HCT116 (cell line): ENCODE measurements around the gene ZNF497. TPM values are rescaled to one million over a fixed set of nuclear protein-coding genes. Genes with fewer than 3 reads are reported as not detected.
A peak's percentile ranks its signal among the peaks of the same experiment; 100 is the strongest.

Experiments used
- ATAC-seq: fragments of 200-7000 bp; cut with Tn5 transposase; 2 replicates; pipeline ENCODE4 v1.9.1; 2020; ENCODE audit warnings: mild to moderate bottlenecking, moderate library complexity
- BruUV-seq: library from RNA; stranded (reverse); fragments of 400-500 nt; replicated peaks from 2 replicates; lab custom pipeline; 2021; lab: Mats Ljungman, UMichigan
- CTCF ChIA-PET: fragments of 300-600 bp; sonication (Branson Sonifier 250); formaldehyde crosslinking; loops from one replicate; lab custom pipeline; 2021; ENCODE audit warnings: antibody characterized with exemption; lab: Charles Lee
- POLR2A ChIA-PET: fragments of 300-600, 350-600 bp; sonication (Branson Sonifier 250); formaldehyde crosslinking; loops from one replicate; lab custom pipeline; 2021; ENCODE audit warnings: antibody characterized with exemption; lab: Charles Lee
- RAD21 ChIA-PET, 2 experiments: fragments of 300-600 bp; sonication (Branson Sonifier 250); formaldehyde crosslinking; loops; one replicate each; lab custom pipeline; 2023; ENCODE audit warnings: low total read pairs in 2 of 2; ENCODE audit not compliant: uncharacterized antibody in 2 of 2, unreplicated experiment in 2 of 2, low non-redundant PET in 1 of 2; lab: Charles Lee
- DNase-seq: peaks from one replicate; pipeline ENCODE4 v3.0.0-alpha.2; 2010; ENCODE audit warnings: low read depth, low spot score
- H2AFZ ChIP-seq: fragments of 200-600 bp; shearing (Covaris generic), sonication (generic); 2 replicates; pipeline ENCODE4 v1.6.1; 2017; ENCODE audit warnings: low read depth, mixed run types, mixed read lengths, antibody characterized with exemption, low read length; ENCODE audit not compliant: poor library complexity, severe bottlenecking
- H3K27ac ChIP-seq: 2 replicates; pipeline ENCODE4 v1.5.1; 2012; ENCODE audit warnings: low read depth, low read length
- H3K27me3 ChIP-seq: fragments of 200-600 bp; sonication (generic); 2 replicates; pipeline ENCODE4 v1.6.1; 2016; ENCODE audit warnings: mixed run types, low read length, mixed read lengths; ENCODE audit not compliant: insufficient read depth
- H3K36me3 ChIP-seq, 2 experiments: fragments of 200-500 bp in 1 of 2; fragments of 200-600 bp in 1 of 2; sonication (Bioruptor generic) in 1 of 2; sonication (generic) in 1 of 2; 2 replicates each; pipeline versions ENCODE4 v1.5.1 to v1.6.1; 2014 to 2016; ENCODE audit warnings: low read length in 2 of 2, inconsistent platforms in 1 of 2, mixed read lengths in 1 of 2, mixed run types in 1 of 2; ENCODE audit not compliant: insufficient read depth in 2 of 2, control insufficient read depth in 1 of 2
- H3K4me1 ChIP-seq, 2 experiments: fragments of 200-600 bp in 1 of 2; sonication (generic) in 1 of 2; 2 replicates each; pipeline versions ENCODE4 v1.5.1 to v1.6.1; 2012 to 2017; ENCODE audit warnings: low read length in 2 of 2, inconsistent platforms in 1 of 2, mild to moderate bottlenecking in 1 of 2, mixed read lengths in 1 of 2, mixed run types in 1 of 2, moderate library complexity in 1 of 2; ENCODE audit not compliant: insufficient read depth in 2 of 2, control insufficient read depth in 1 of 2
- H3K4me2 ChIP-seq: fragments of 200-600 bp; sonication (generic); 2 replicates; pipeline ENCODE4 v1.6.1; 2017; ENCODE audit warnings: mixed run types, low read length, mixed read lengths
- H3K4me3 ChIP-seq, 2 experiments: fragments of 200-600 bp in 1 of 2; sonication (generic) in 1 of 2; replicated peaks in 1 of 2; 2 replicates each; pipeline ENCODE4 v1.5.1; 2011 to 2016; ENCODE audit warnings: low read length in 2 of 2, control low read depth in 1 of 2, low read depth in 1 of 2, mild to moderate bottlenecking in 1 of 2, mixed read lengths in 1 of 2, mixed run types in 1 of 2
- H3K79me2 ChIP-seq: fragments of 200-600 bp; sonication (generic); 2 replicates; pipeline ENCODE4 v1.6.1; 2017; ENCODE audit warnings: mild to moderate bottlenecking, mixed run types, low read length, moderate library complexity, mixed read lengths; ENCODE audit not compliant: insufficient read depth
- H3K9ac ChIP-seq: fragments of 200-600 bp; sonication (generic); 2 replicates; pipeline ENCODE4 v1.6.1; 2016; ENCODE audit warnings: low read length, mixed read lengths
- H3K9me2 ChIP-seq: fragments of 200-600 bp; sonication (generic), shearing (Covaris generic); 2 replicates; pipeline ENCODE4 v1.6.1; 2017; ENCODE audit warnings: mixed run types, mild to moderate bottlenecking, moderate library complexity; ENCODE audit not compliant: insufficient read depth
- H3K9me3 ChIP-seq, 2 experiments: fragments of 200-500 bp in 1 of 2; fragments of 200-600 bp in 1 of 2; sonication (Bioruptor generic) in 1 of 2; sonication (generic) in 1 of 2; 2 replicates each; pipeline ENCODE4 v1.6.1; 2014 to 2017; ENCODE audit warnings: low read length in 2 of 2, mixed read lengths in 2 of 2, inconsistent platforms in 1 of 2, low read depth in 1 of 2, mild to moderate bottlenecking in 1 of 2, mixed run types in 1 of 2, moderate library complexity in 1 of 2; ENCODE audit not compliant: control insufficient read depth in 1 of 2, insufficient read depth in 1 of 2
- H4K20me1 ChIP-seq: fragments of 200-600 bp; sonication (generic), shearing (Covaris generic); 2 replicates; pipeline ENCODE4 v1.6.1; 2017; ENCODE audit warnings: mixed run types, mild to moderate bottlenecking, moderate library complexity; ENCODE audit not compliant: insufficient read depth
- ATF3 ChIP-seq: IDR thresholded peaks from 2 replicates; pipeline ENCODE4 v1.6.1; 2012
- CTCF ChIP-seq, 3 experiments: fragments of 200-600 bp in 1 of 3; sonication (generic) in 1 of 3; IDR thresholded peaks in 2 of 3; conservative IDR thresholded peaks in 1 of 3; 2 replicates each; pipeline ENCODE4 v1.5.1; 2012 to 2017; ENCODE audit warnings: low read depth in 2 of 3, low read length in 2 of 3, antibody characterized with exemption in 1 of 3, borderline replicate concordance in 1 of 3, control low read depth in 1 of 3, mild to moderate bottlenecking in 1 of 3, mixed read lengths in 1 of 3, mixed run types in 1 of 3, moderate library complexity in 1 of 3; ENCODE audit not compliant: insufficient read depth in 1 of 3
- ELF1 ChIP-seq: IDR thresholded peaks from 2 replicates; pipeline ENCODE4 v1.6.1; 2012; ENCODE audit warnings: low read depth, borderline replicate concordance
- EZH2 ChIP-seq: fragments of 200-600 bp; sonication (generic); IDR thresholded peaks from 2 replicates; pipeline ENCODE4 v1.6.1; 2017; ENCODE audit warnings: antibody characterized with exemption, mixed run types
- EZH2phosphoT487 ChIP-seq: fragments of 200-600 bp; IDR thresholded peaks from 2 replicates; pipeline ENCODE4 v1.6.1; 2018; ENCODE audit warnings: antibody characterized with exemption, borderline replicate concordance
- FOSL1 ChIP-seq: IDR thresholded peaks from 2 replicates; pipeline ENCODE4 v1.6.1; 2012; ENCODE audit warnings: low read depth
- JUND ChIP-seq: IDR thresholded peaks from 2 replicates; pipeline ENCODE4 v1.6.1; 2012
- POLR2A ChIP-seq: IDR thresholded peaks from 2 replicates; pipeline ENCODE4 v1.7.0; 2011; ENCODE audit warnings: borderline replicate concordance; ENCODE audit not compliant: insufficient read depth, insufficient read length; ENCODE audit errors: extremely low read depth
- POLR2AphosphoS5 ChIP-seq: IDR thresholded peaks from 2 replicates; pipeline ENCODE4 v1.6.1; 2011; ENCODE audit warnings: mild to moderate bottlenecking, low read depth, low read length, moderate library complexity
- RAD21 ChIP-seq: IDR thresholded peaks from 2 replicates; pipeline ENCODE4 v1.6.1; 2012; ENCODE audit warnings: low read depth, mild to moderate bottlenecking
- SP1 ChIP-seq: IDR thresholded peaks from 2 replicates; pipeline ENCODE4 v1.6.1; 2012; ENCODE audit warnings: low read depth
- SRF ChIP-seq: IDR thresholded peaks from 2 replicates; pipeline ENCODE4 v1.6.1; 2012; ENCODE audit warnings: low read depth
- TCF7L2 ChIP-seq: IDR thresholded peaks from 2 replicates; pipeline ENCODE4 v1.7.0; 2011; ENCODE audit warnings: borderline replicate concordance, inconsistent platforms; ENCODE audit not compliant: insufficient read depth, insufficient read length; ENCODE audit errors: extremely low read depth
- YY1 ChIP-seq: IDR thresholded peaks from 2 replicates; pipeline ENCODE4 v1.6.1; 2011; ENCODE audit warnings: low read length, low read depth, moderate library complexity, mild to moderate bottlenecking; ENCODE audit not compliant: insufficient replicate concordance; ENCODE audit errors: extremely low read depth
- ZFX ChIP-seq: fragments of 450-650 bp; IDR thresholded peaks from 2 replicates; pipeline ENCODE4 v1.6.1; 2017
- ZNF274 ChIP-seq: fragments of 200-500 bp; sonication (Bioruptor generic); IDR thresholded peaks from 2 replicates; pipeline ENCODE4 v1.6.1; 2014; ENCODE audit warnings: mild to moderate bottlenecking, low read depth, low read length, inconsistent platforms
- intact Hi-C: fragments of 100-400 bp; cut with micrococcal nuclease; formaldehyde crosslinking; loops from 2 replicates; pipeline ENCODE4 v1.10.0; 2022
- total RNA-seq: library from RNA; stranded (reverse); gene quantifications from one replicate; pipeline ENCODE4 v1.2.1, GENCODE V29; 2021; ENCODE audit not compliant: unreplicated experiment

The ZNF497 gene
- total RNA-seq, 1 experiment from 2014 or later: 5.1 TPM

GRCh38 chr19:58330458-58330857, 32.1 kb downstream of the ZNF497 start:
- no peak for DNase-seq
- RAD21 ChIA-PET: no interaction called here

GRCh38 chr19:58328999-58329398, 33.6 kb downstream of the ZNF497 start:
- ChIA-PET CTCF (interaction anchor here (1.1 kb wide), 1 partner anchor 34 kb away, joined by 3 read pairs; the partner anchor contains the start of gene ZNF497), RAD21 (no interaction called here), POLR2A (no interaction called here)
- H3K4me2 ChIP-seq: peak overlapping the region; percentile 90; the same call in 1 of the 2 replicates
- no peaks in the 10 kb centered on the region for H3K9me3 ChIP-seq
- DNase-seq (no peak), ATAC-seq (no peak)
- peaks cover 10 to 24% of the 10 kb centered on the region in 2 experiments for H3K4me1 ChIP-seq
- TF ChIP-seq CTCF (IDR thresholded peaks at IDR 0.05 in 2 of 3, conservative IDR thresholded peaks at IDR 0.05 in 1 of 3; ENCODE audit: borderline replicate concordance in 1 of 3, insufficient read depth in 1 of 3, low read depth in 2 of 3, low read length in 2 of 3) (peak; percentile 16 to 57 (median 37); a peak in 4 of 6 replicates), POLR2AphosphoS5 (no peak), SRF (no peak), TCF7L2 (no peak), ATF3 (no peak), EZH2phosphoT487 (no peak), FOSL1 (no peak), JUND (no peak), YY1 (no peak), RAD21 (peak; percentile 53; the same call in 1 of the 2 replicates), ELF1 (no peak), ZFX (no peak)
- BruUV-seq: no TSS peak
- H3K4me3 ChIP-seq: no peak overlapping the region
- no peaks in the 10 kb centered on the region for H3K36me3 ChIP-seq
- H3K27me3 ChIP-seq: no peaks in the 10 kb centered on the region
- H3K27ac ChIP-seq: no peak overlapping the region
- H2AFZ ChIP-seq: no peak overlapping the region
- no peak overlapping the region for H3K9ac ChIP-seq
- H3K9me2 ChIP-seq: no peaks in the 10 kb centered on the region
- H4K20me1 ChIP-seq: no peaks in the 10 kb centered on the region
- intact Hi-C loops: loop anchor here (5.0 kb wide), 2 partner anchors 78 to 188 kb away; partner anchors contain the start of genes ZBTB45 and ZNF584
- H3K79me2 ChIP-seq: peaks cover 33% of the 10 kb centered on the region

More at GRCh38 chr19:58330458-58330857, 32.1 kb downstream of the ZNF497 start:
- H3K9me3 ChIP-seq: no peaks in the 10 kb centered on the region
- no peak for ATAC-seq
- BruUV-seq: no TSS peak
- no peaks in the 10 kb centered on the region for H3K9me2 ChIP-seq
- TF ChIP-seq EZH2: no peak
- no peak for TF ChIP-seq ZNF274
- TF ChIP-seq POLR2AphosphoS5: no peak
- TF ChIP-seq FOSL1: no peak
- TF ChIP-seq POLR2A: no peak
- no peak for TF ChIP-seq ELF1
- TF ChIP-seq JUND: no peak
- no peak for TF ChIP-seq SP1
- no peaks in the 10 kb centered on the region for H4K20me1 ChIP-seq
- H3K27ac ChIP-seq: no peak overlapping the region
- peaks cover 29% of the 10 kb centered on the region for H3K79me2 ChIP-seq
- H3K4me3 ChIP-seq: no peak overlapping the region
- 0 out of 4 replicates have a peak, but pooled peaks cover 0 to 4% of the 10 kb centered on the region in 2 experiments for H3K36me3 ChIP-seq
- no peak overlapping the region for H2AFZ ChIP-seq
- ChIA-PET POLR2A (interaction anchor here (1.0 to 1.3 kb wide), 2 partner anchors 15 to 32 kb away, joined by 3 read pairs; partner anchors contain the start of gene ZNF497), CTCF (no interaction called here)
- no peak overlapping the region for H3K9ac ChIP-seq
- H3K27me3 ChIP-seq: no peaks in the 10 kb centered on the region
- intact Hi-C loops: no loop called here
- H3K4me2 ChIP-seq: no peak overlapping the region
- peaks cover 10 to 24% of the 10 kb centered on the region in 2 experiments for H3K4me1 ChIP-seq
